Measurements from ENCODE around the gene C9orf50. TPM values are rescaled to one million over a fixed set of nuclear protein-coding genes. Genes with fewer than 3 reads are reported as not detected.

C9orf50 gene
- polyA plus RNA-seq, 1 experiment, result 0.20 TPM

GRCh38 chr9:129562917-129563316, 58.0 kb downstream of the C9orf50 start:
- Histone ChIP-seq H3K4me3 (ENCODE audit: low read depth, low read length) (no peak overlapping the region), H3K27me3 (ENCODE audit: control insufficient read depth, insufficient read depth, low read length) (no peaks in the 10 kb centered on the region), H3K36me3 (ENCODE audit: control insufficient read depth, insufficient read depth, low read length) (no peaks in the 10 kb centered on the region)
- DNase-seq (ENCODE audit: low read depth), result no peak
- ChIA-PET POLR2A (no interaction called here), CTCF (no interaction called here)
- TF ChIP-seq, protein P1, sequence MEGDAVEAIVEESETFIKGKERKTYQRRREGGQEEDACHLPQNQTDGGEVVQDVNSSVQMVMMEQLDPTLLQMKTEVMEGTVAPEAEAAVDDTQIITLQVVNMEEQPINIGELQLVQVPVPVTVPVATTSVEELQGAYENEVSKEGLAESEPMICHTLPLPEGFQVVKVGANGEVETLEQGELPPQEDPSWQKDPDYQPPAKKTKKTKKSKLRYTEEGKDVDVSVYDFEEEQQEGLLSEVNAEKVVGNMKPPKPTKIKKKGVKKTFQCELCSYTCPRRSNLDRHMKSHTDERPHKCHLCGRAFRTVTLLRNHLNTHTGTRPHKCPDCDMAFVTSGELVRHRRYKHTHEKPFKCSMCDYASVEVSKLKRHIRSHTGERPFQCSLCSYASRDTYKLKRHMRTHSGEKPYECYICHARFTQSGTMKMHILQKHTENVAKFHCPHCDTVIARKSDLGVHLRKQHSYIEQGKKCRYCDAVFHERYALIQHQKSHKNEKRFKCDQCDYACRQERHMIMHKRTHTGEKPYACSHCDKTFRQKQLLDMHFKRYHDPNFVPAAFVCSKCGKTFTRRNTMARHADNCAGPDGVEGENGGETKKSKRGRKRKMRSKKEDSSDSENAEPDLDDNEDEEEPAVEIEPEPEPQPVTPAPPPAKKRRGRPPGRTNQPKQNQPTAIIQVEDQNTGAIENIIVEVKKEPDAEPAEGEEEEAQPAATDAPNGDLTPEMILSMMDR (IDR thresholded peaks at IDR 0.05; ENCODE audit: insufficient read depth, low read depth, low read length), result no peak

DNA sequence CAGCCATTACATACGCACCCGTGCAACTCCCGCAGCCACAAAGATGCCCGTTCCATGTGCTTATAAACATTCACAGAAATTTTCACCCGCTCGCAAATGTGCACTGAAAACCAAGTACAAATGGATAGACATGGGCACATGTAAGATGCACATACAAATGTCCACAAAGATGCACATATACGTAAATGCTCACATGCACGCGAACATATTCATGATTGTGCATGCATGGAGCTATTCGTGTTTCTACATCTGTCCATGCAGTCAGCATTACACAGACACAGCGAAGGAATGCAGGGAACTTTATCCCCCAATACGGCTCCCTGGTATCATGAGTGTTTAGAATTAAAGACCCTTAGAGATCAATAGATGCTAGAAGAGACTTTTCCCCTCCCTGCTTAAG, 58.4 kb downstream of the C9orf50 start:
- H3K36me3 ChIP-seq (ENCODE audit: control insufficient read depth, insufficient read depth, low read length), result no peaks in the 10 kb centered on the region
- ChIA-PET CTCF (no interaction called here), POLR2A (no interaction called here)
- TF ChIP-seq, protein P1 (IDR thresholded peaks at IDR 0.05; ENCODE audit: insufficient read depth, low read depth, low read length), result no peak
- DNase-seq (ENCODE audit: low read depth), result no peak
- H3K4me3 ChIP-seq (ENCODE audit: low read depth, low read length), result no peak overlapping the region
- no peaks in the 10 kb centered on the region for H3K27me3 ChIP-seq (ENCODE audit: control insufficient read depth, insufficient read depth, low read length)

Other genes starting within 250 kb of the C9orf50 start
- gene NTMT1, start 5.1 kb upstream of the C9orf50 start, polyA plus RNA-seq (2011; rRNA removed), result 77.1 and 96.3 TPM in 2 replicates
- 13.1 and 23.2 TPM in 2 replicates for gene ASB6, start 21.1 kb upstream of the C9orf50 start, polyA plus RNA-seq (2011; rRNA removed)
- gene PRRX2, start 44.5 kb upstream of the C9orf50 start, polyA plus RNA-seq (2011; rRNA removed), result 20.4 and 37.4 TPM in 2 replicates
- 10.5 and 16.4 TPM in 2 replicates for gene PTGES, start 131.9 kb upstream of the C9orf50 start, polyA plus RNA-seq (2011; rRNA removed)
- gene TOR1B, start 182.1 kb upstream of the C9orf50 start, polyA plus RNA-seq (2011; rRNA removed), result 26.8 and 31.4 TPM in 2 replicates
- 78.8 and 93.2 TPM in 2 replicates for gene TOR1A, start 203.0 kb upstream of the C9orf50 start, polyA plus RNA-seq (2011; rRNA removed)
- gene C9orf78, start 214.2 kb upstream of the C9orf50 start, polyA plus RNA-seq (2011; rRNA removed), result 26.1 and 41.9 TPM in 2 replicates
- 10.5 and 19.0 TPM in 2 replicates for gene USP20, start 214.4 kb upstream of the C9orf50 start, polyA plus RNA-seq (2011; rRNA removed)

Measured in BJ (cell line).